Neural cell (in vitro differentiated cells): Measurements from ENCODE around the gene S100A13.

Experiments used
- EP300 ChIP-seq: fragments of 450-650 bp; conservative IDR thresholded peaks from 2 replicates; pipeline ENCODE4 v1.6.1; 2014; ENCODE audit warnings: antibody characterized with exemption, mild to moderate bottlenecking, moderate library complexity; ENCODE audit not compliant: poor library complexity, severe bottlenecking
- EZH2 ChIP-seq: fragments of 200-600, 300-800 bp; shearing (Covaris generic), sonication (generic); IDR thresholded peaks from 2 replicates; pipeline ENCODE4 v1.6.1; 2014; ENCODE audit warnings: antibody characterized with exemption, low read length, borderline replicate concordance, mild to moderate bottlenecking; ENCODE audit not compliant: insufficient read depth, poor library complexity, severe bottlenecking
- POLR2AphosphoS5 ChIP-seq: IDR thresholded peaks from 2 replicates; pipeline ENCODE4 v1.6.1; 2012
- SMC3 ChIP-seq: fragments of 450-650 bp; conservative IDR thresholded peaks from 2 replicates; pipeline ENCODE4 v1.6.1; 2014; ENCODE audit warnings: antibody characterized with exemption, mild to moderate bottlenecking, moderate library complexity; ENCODE audit not compliant: poor library complexity
- TAF1 ChIP-seq: IDR thresholded peaks from 2 replicates; pipeline ENCODE4 v1.6.1; 2012; ENCODE audit warnings: low read depth
- TF ChIP-seq, protein P1 (sequence below): fragments of 450-650 bp; IDR thresholded peaks from 2 replicates; pipeline ENCODE4 v1.5.1; 2014; ENCODE audit warnings: antibody characterized with exemption, mild to moderate bottlenecking, moderate library complexity; ENCODE audit not compliant: poor library complexity, severe bottlenecking

DNA sequence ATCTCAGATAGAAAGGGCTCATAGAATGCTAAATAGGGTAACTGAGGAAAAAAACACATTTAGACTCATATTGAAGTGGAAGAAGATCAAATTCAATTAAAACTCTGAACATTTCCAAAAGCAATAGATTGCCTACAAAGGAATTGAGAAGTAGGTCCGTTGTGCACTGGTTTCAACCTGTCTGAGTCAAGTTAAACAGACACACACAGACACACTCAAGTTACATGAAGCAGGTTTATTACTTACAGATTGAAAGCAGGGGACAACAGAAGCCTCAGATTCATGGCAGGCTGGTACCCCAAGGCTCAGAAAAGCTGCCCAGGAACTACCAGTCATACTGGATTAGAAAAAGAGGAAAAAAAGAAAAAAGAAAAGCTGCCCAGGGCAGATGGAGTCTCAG, 41.0 kb downstream of the S100A13 start:
- TF ChIP-seq, protein P1, sequence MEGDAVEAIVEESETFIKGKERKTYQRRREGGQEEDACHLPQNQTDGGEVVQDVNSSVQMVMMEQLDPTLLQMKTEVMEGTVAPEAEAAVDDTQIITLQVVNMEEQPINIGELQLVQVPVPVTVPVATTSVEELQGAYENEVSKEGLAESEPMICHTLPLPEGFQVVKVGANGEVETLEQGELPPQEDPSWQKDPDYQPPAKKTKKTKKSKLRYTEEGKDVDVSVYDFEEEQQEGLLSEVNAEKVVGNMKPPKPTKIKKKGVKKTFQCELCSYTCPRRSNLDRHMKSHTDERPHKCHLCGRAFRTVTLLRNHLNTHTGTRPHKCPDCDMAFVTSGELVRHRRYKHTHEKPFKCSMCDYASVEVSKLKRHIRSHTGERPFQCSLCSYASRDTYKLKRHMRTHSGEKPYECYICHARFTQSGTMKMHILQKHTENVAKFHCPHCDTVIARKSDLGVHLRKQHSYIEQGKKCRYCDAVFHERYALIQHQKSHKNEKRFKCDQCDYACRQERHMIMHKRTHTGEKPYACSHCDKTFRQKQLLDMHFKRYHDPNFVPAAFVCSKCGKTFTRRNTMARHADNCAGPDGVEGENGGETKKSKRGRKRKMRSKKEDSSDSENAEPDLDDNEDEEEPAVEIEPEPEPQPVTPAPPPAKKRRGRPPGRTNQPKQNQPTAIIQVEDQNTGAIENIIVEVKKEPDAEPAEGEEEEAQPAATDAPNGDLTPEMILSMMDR: no peak
- TF ChIP-seq EZH2 (no peak), POLR2AphosphoS5 (no peak), EP300 (no peak), SMC3 (no peak), TAF1 (no peak)
